ENCODE measurements around the gene EFTUD2.

GRCh38 chr17:44911133-44912001 is 12.1 kb upstream of the EFTUD2 start:
- peak in 3 of 5 experiments; percentile 16 to 42 (median 22) for TF ChIP-seq CTCF (IDR thresholded peaks at IDR 0.05 in 4 of 5, conservative IDR thresholded peaks at IDR 0.05 in 1 of 5)
- no peak for TF ChIP-seq POLR2A (IDR thresholded peaks at IDR 0.05)

Measured in gastrocnemius medialis (tissue), 4 donors.